ENCODE data around the gene MAG. TPM values are rescaled to one million over a fixed set of nuclear protein-coding genes. Genes with fewer than 3 reads are reported as not detected.
A peak's percentile ranks its signal among the peaks of the same experiment; 100 is the strongest.

MAG gene
- total RNA-seq, 2 donors from 2014 or later = 13.9 TPM; not detected in 1

DNA sequence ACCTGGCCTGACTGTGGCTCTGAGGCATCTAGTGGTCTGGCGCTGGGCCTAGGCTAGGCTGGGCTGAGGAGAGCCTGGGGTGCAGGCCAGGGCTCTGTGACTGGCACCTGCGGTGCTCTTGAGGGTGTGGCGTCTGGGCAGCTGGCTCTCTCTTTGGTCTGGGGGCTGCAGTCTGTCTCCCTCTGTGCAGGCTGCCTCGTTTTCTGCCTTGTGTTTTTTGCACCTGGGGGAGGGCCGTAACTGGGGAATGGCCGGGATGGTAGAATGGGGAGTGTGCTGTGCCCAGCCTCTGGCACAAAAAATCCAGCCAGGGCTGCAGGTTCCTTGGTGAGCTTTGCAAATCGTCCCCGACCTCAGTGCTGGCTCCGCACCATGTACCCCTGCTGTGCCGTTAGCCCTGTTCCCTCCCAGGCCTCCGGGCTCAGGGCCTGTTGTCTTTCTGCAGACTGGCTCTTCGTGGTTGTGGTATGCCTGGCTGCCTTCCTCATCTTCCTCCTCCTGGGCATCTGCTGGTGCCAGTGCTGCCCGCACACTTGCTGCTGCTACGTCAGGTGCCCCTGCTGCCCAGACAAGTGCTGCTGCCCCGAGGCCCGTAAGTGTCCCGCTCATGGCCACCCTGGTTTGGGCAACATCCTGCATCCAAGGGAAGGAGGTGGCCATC, 29.7 kb upstream of the MAG start:
- TF ChIP-seq POLR2AphosphoS5 (IDR thresholded peaks at IDR 0.05) (no peak), POLR2A (IDR thresholded peaks at IDR 0.05) (no peak)
- TF ChIP-seq, protein P1, sequence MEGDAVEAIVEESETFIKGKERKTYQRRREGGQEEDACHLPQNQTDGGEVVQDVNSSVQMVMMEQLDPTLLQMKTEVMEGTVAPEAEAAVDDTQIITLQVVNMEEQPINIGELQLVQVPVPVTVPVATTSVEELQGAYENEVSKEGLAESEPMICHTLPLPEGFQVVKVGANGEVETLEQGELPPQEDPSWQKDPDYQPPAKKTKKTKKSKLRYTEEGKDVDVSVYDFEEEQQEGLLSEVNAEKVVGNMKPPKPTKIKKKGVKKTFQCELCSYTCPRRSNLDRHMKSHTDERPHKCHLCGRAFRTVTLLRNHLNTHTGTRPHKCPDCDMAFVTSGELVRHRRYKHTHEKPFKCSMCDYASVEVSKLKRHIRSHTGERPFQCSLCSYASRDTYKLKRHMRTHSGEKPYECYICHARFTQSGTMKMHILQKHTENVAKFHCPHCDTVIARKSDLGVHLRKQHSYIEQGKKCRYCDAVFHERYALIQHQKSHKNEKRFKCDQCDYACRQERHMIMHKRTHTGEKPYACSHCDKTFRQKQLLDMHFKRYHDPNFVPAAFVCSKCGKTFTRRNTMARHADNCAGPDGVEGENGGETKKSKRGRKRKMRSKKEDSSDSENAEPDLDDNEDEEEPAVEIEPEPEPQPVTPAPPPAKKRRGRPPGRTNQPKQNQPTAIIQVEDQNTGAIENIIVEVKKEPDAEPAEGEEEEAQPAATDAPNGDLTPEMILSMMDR (IDR thresholded peaks at IDR 0.05) = no peak
- no peak for DNase-seq (ENCODE audit: low spot score)
- intact Hi-C loops (cut with DNase I) = no loop called here

DNA sequence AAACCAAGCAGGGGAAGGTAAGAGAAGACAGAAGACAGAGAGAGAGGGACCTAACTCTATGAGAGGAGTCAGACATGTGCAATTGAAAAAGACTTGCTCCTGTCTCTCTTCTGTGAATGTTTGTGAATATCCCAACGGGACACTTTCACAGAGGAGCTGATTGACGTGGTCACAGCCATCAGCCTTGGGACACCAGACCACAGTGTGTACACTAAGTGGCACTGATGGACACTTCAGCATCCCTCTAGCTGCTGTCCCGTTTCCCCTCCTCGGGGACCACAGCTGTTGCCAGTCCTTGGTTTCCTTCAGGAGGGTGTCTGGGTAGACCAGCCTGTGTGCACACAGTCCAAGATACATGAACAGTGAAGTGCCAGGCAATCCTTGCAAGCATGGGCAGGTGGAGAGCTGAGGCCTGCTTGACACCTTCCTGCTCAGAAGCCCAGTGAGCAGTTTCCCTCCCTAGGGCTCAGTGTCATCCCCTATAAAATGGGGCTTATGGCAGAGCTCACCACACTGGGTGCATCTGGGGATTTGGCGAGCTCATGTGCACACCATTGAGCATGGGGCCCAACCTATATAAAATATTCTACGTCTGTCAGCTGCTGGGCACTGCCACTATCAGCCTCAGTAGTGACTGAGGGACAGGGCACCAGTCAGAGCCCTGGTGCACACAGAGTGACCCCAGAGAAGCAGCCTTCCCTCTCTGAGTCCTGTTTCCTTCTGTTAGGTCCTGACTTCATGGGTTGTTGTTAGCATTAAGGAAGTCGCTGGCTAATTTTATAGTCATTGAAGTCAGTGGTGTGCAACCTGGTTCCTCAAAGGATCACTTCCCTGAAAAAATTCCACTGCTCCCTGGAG, 27.5 kb upstream of the MAG start:
- Histone ChIP-seq H3K4me1 (replicated peaks) (peaks cover 9% of the 10 kb centered on the region), H3K27me3 (replicated peaks; ENCODE audit: insufficient read depth) (no peaks in the 10 kb centered on the region), H3K36me3 (no peaks in the 10 kb centered on the region), H3K27ac (peak overlapping the region in 1 of 2 donors; percentile 94), H3K4me3 (no peak overlapping the region), H3K9me3 (no peaks in the 10 kb centered on the region)
- intact Hi-C loops (cut with DNase I) = loop anchor here (5.0 kb wide), 1 partner anchor 122 kb away; the partner anchor contains the start of gene FXYD7
- 63% methylated on average over 7 of the region's 7 CpGs for WGBS
- no peak for TF ChIP-seq POLR2AphosphoS5 (IDR thresholded peaks at IDR 0.05)
- TF ChIP-seq, protein P1 (IDR thresholded peaks at IDR 0.05) = no peak
- TF ChIP-seq POLR2A (IDR thresholded peaks at IDR 0.05) = no peak
- no peak for DNase-seq (ENCODE audit: low spot score)

More for the DNA sequence above, 29.7 kb upstream of the MAG start:
- WGBS = 65% methylated on average over 15 of the region's 17 CpGs
- no peaks in the 10 kb centered on the region for H3K9me3 ChIP-seq
- no peaks in the 10 kb centered on the region for H3K36me3 ChIP-seq
- H3K27ac ChIP-seq = no peak overlapping the region
- H3K4me3 ChIP-seq = no peak overlapping the region
- H3K4me1 ChIP-seq (replicated peaks) = peaks cover 9% of the 10 kb centered on the region
- H3K27me3 ChIP-seq (replicated peaks; ENCODE audit: insufficient read depth) = no peaks in the 10 kb centered on the region

- WGBS = 26% methylated on average over 6 of the region's 6 CpGs
- peaks cover 9% of the 10 kb centered on the region for H3K4me1 ChIP-seq (replicated peaks)
- H3K27ac ChIP-seq = peak overlapping the region in 1 of 2 donors; percentile 94
- no peaks in the 10 kb centered on the region for H3K27me3 ChIP-seq (replicated peaks; ENCODE audit: insufficient read depth)
- H3K4me3 ChIP-seq = no peak overlapping the region
- DNase-seq (ENCODE audit: low spot score) = peak; percentile 46
- H3K9me3 ChIP-seq = no peaks in the 10 kb centered on the region
- no peaks in the 10 kb centered on the region for H3K36me3 ChIP-seq
- TF ChIP-seq POLR2AphosphoS5 (IDR thresholded peaks at IDR 0.05) (peak; percentile 27), POLR2A (IDR thresholded peaks at IDR 0.05) (no peak)
- intact Hi-C loops (cut with DNase I) = loop anchor here (5.0 kb wide), 1 partner anchor 123 kb away; the partner anchor contains the start of gene FXYD7
Measured at GRCh38 chr19:35265126-35265899, 26.6 kb upstream of the MAG start.

- no peak for DNase-seq (ENCODE audit: low spot score)
- H3K4me1 ChIP-seq (replicated peaks) = peaks cover 9% of the 10 kb centered on the region
Measured at GRCh38 chr19:35265900-35266519, 26.0 kb upstream of the MAG start.

More at GRCh38 chr19:35265900-35266519, 26.0 kb upstream of the MAG start:
- peak overlapping the region in 1 of 2 donors; percentile 94 for H3K27ac ChIP-seq
- 69% methylated on average over 10 of the region's 10 CpGs for WGBS
- no peaks in the 10 kb centered on the region for H3K9me3 ChIP-seq
- H3K27me3 ChIP-seq (replicated peaks; ENCODE audit: insufficient read depth) = no peaks in the 10 kb centered on the region
- no peak overlapping the region for H3K4me3 ChIP-seq
- peaks cover 0 to 5% of the 10 kb centered on the region in 2 donors for H3K36me3 ChIP-seq
- TF ChIP-seq, protein P1 (IDR thresholded peaks at IDR 0.05) = no peak
- intact Hi-C loops (cut with DNase I) = loop anchor here (5.0 kb wide), 1 partner anchor 124 kb away; the partner anchor contains the start of gene FXYD7
